H1 (cell line): ENCODE data around the gene CBL. TPM values are rescaled to one million over a fixed set of nuclear protein-coding genes. Genes with fewer than 3 reads are reported as not detected.

Experiments
- CTCF ChIA-PET: fragments of 300-600 bp; sonication (Branson Sonifier 250); formaldehyde crosslinking; loops from one replicate; lab custom pipeline; 2021; ENCODE audit not compliant: partially characterized antibody; lab: Charles Lee
- POLR2A ChIA-PET: fragments of 300-600 bp; sonication (Branson Sonifier 250); formaldehyde crosslinking; loops from one replicate; lab custom pipeline; 2021; ENCODE audit warnings: inconsistent platforms; ENCODE audit not compliant: partially characterized antibody; lab: Charles Lee
- DNase-seq, 2 experiments: peaks; one replicate each; pipeline versions ENCODE4 v3.0.0 to v3.0.0-alpha.2; 2010 to 2022; ENCODE audit warnings: low spot score in 2 of 2, low read depth in 1 of 2, mixed read lengths in 1 of 2
- FAIRE-seq: peaks from 2 replicates; lab custom pipeline; 2011; peaks lifted over from hg19 to GRCh38; lab: Jason Lieb, UNC
- H2AFZ ChIP-seq: 2 replicates; pipeline ENCODE4 v1.8.1; 2012; ENCODE audit warnings: low read length, inconsistent platforms
- H2AK5ac ChIP-seq: 2 replicates; pipeline ENCODE4 v1.6.1; 2013; ENCODE audit warnings: low read depth, low read length
- H2BK120ac ChIP-seq: replicated peaks from 2 replicates; pipeline ENCODE3; 2013; ENCODE audit warnings: low read depth, low read length, inconsistent platforms
- H2BK12ac ChIP-seq: 2 replicates; pipeline ENCODE4 v1.6.1; 2013; ENCODE audit warnings: low read depth, low read length
- H2BK15ac ChIP-seq: 2 replicates; pipeline ENCODE4 v1.6.1; 2013; ENCODE audit warnings: low read length
- H2BK20ac ChIP-seq: 2 replicates; pipeline ENCODE4 v1.6.1; 2013; ENCODE audit warnings: low read length
- H2BK5ac ChIP-seq: 2 replicates; pipeline ENCODE4 v1.6.1; 2013; ENCODE audit warnings: low read depth, low read length
- H3K14ac ChIP-seq: 2 replicates; pipeline ENCODE4 v1.6.1; 2013; ENCODE audit warnings: inconsistent platforms; ENCODE audit not compliant: insufficient read length
- H3K18ac ChIP-seq: 2 replicates; pipeline ENCODE4 v1.6.1; 2013; ENCODE audit warnings: low read length; ENCODE audit errors: extremely low read depth
- H3K23ac ChIP-seq: 2 replicates; pipeline ENCODE4 v1.6.1; 2013; ENCODE audit warnings: inconsistent platforms; ENCODE audit not compliant: insufficient read length
- H3K23me2 ChIP-seq: 2 replicates; pipeline ENCODE4 v1.6.1; 2013; ENCODE audit warnings: low read depth, low read length
- H3K27ac ChIP-seq: 2 replicates; pipeline ENCODE4 v1.6.1; 2011; ENCODE audit warnings: low read depth, low read length, inconsistent platforms
- H3K27me3 ChIP-seq, 4 experiments: replicated peaks in 1 of 4; 1 replicate in 1 of 4; 2 replicates in 3 of 4; pipeline versions ENCODE4 v1.6.1 to v1.8.1; 2011 to 2013; ENCODE audit warnings: low read length in 3 of 4, mild to moderate bottlenecking in 3 of 4, inconsistent platforms in 2 of 4, mixed read lengths in 2 of 4, moderate library complexity in 1 of 4; ENCODE audit not compliant: control insufficient read depth in 3 of 4, insufficient read depth in 3 of 4; ENCODE audit errors: extremely low read depth in 1 of 4
- H3K36me3 ChIP-seq, 4 experiments: 2 replicates each; pipeline versions ENCODE4 v1.6.1 to v1.8.1; 2011 to 2013; ENCODE audit warnings: mild to moderate bottlenecking in 4 of 4, low read length in 3 of 4, moderate library complexity in 2 of 4, control low read depth in 1 of 4, inconsistent platforms in 1 of 4; ENCODE audit not compliant: insufficient read depth in 4 of 4, control insufficient read depth in 2 of 4
- H3K4ac ChIP-seq: replicated peaks from 2 replicates; pipeline ENCODE3; 2013; ENCODE audit warnings: low read length, low read depth, mixed read lengths, inconsistent platforms; ENCODE audit not compliant: insufficient read length
- H3K4me1 ChIP-seq, 4 experiments: replicated peaks in 1 of 4; 1 replicate in 1 of 4; 2 replicates in 3 of 4; pipeline versions ENCODE4 v1.6.1 to v1.8.1; 2011 to 2013; ENCODE audit warnings: low read length in 3 of 4, inconsistent platforms in 2 of 4, mixed read lengths in 1 of 4; ENCODE audit not compliant: insufficient read depth in 4 of 4, control insufficient read depth in 3 of 4
- H3K4me2 ChIP-seq, 2 experiments: 2 replicates each; pipeline versions ENCODE4 v1.6.1 to v1.8.1; 2011 to 2013; ENCODE audit warnings: low read depth in 2 of 2, low read length in 2 of 2, control low read depth in 1 of 2, inconsistent platforms in 1 of 2, mild to moderate bottlenecking in 1 of 2; ENCODE audit not compliant: insufficient read depth in 1 of 2
- H3K4me3 ChIP-seq, 4 experiments: fragments of 200-600, 300-600 bp in 1 of 4; sonication (generic), shearing (Covaris generic), sonication (Bioruptor Twin) in 1 of 4; 2 replicates each; pipeline versions ENCODE4 v1.5.1 to v1.8.1; 2011 to 2016; ENCODE audit warnings: low read length in 4 of 4, low read depth in 3 of 4, control low read depth in 2 of 4, inconsistent platforms in 2 of 4, mild to moderate bottlenecking in 2 of 4, mixed read lengths in 1 of 4, moderate library complexity in 1 of 4; ENCODE audit not compliant: insufficient read depth in 2 of 4; ENCODE audit errors: extremely low read depth in 1 of 4
- H3K56ac ChIP-seq: replicated peaks from 2 replicates; pipeline ENCODE3; 2013; ENCODE audit warnings: low read depth, mild to moderate bottlenecking, mixed read lengths, low read length, inconsistent platforms; ENCODE audit not compliant: insufficient read length
- H3K79me1 ChIP-seq: 2 replicates; pipeline ENCODE4 v1.6.1; 2013; ENCODE audit warnings: low read depth, low read length, control low read depth
- H3K79me2 ChIP-seq, 2 experiments: 2 replicates each; pipeline versions ENCODE4 v1.6.1 to v1.8.1; 2012 to 2013; ENCODE audit warnings: low read length in 2 of 2, mild to moderate bottlenecking in 2 of 2, inconsistent platforms in 1 of 2; ENCODE audit not compliant: insufficient read depth in 2 of 2, control insufficient read depth in 1 of 2
- H3K9ac ChIP-seq, 4 experiments: replicated peaks in 1 of 4; 1 replicate in 1 of 4; 2 replicates in 3 of 4; pipeline versions ENCODE4 v1.6.1 to v1.8.1; 2011 to 2013; ENCODE audit warnings: low read depth in 3 of 4, low read length in 3 of 4, control low read depth in 2 of 4, mild to moderate bottlenecking in 2 of 4, moderate library complexity in 2 of 4, inconsistent platforms in 1 of 4; ENCODE audit errors: extremely low read depth in 1 of 4
- H3K9me3 ChIP-seq, 2 experiments: 2 replicates each; pipeline versions ENCODE4 v1.6.1 to v1.8.1; 2012 to 2013; ENCODE audit warnings: mild to moderate bottlenecking in 2 of 2, moderate library complexity in 2 of 2, control low read depth in 1 of 2, inconsistent platforms in 1 of 2, low read depth in 1 of 2, low read length in 1 of 2, mixed read lengths in 1 of 2; ENCODE audit not compliant: insufficient read depth in 2 of 2
- H4K20me1 ChIP-seq, 2 experiments: replicated peaks in 1 of 2; 2 replicates each; pipeline versions ENCODE3 to v1.8.1; 2011 to 2013; ENCODE audit warnings: inconsistent platforms in 2 of 2, low read length in 2 of 2, mild to moderate bottlenecking in 1 of 2; ENCODE audit not compliant: insufficient read depth in 2 of 2, control insufficient read depth in 1 of 2
- H4K5ac ChIP-seq: 2 replicates; pipeline ENCODE4 v1.6.1; 2013; ENCODE audit warnings: low read length, low read depth, mixed read lengths, inconsistent platforms; ENCODE audit not compliant: insufficient read length
- H4K8ac ChIP-seq: 2 replicates; pipeline ENCODE4 v1.8.0; 2013; ENCODE audit warnings: mild to moderate bottlenecking, moderate library complexity, low read length, inconsistent platforms; ENCODE audit not compliant: insufficient read depth; ENCODE audit errors: extremely low read depth
- H4K91ac ChIP-seq: replicated peaks from 2 replicates; pipeline ENCODE3; 2013; ENCODE audit warnings: low read length, mixed read lengths, inconsistent platforms; ENCODE audit not compliant: insufficient read length
- CHD1 ChIP-seq: IDR thresholded peaks from 2 replicates; pipeline ENCODE4 v1.6.1; 2012; ENCODE audit warnings: low read depth, low read length, improper control_type of control experiment
- CTCF ChIP-seq, 3 experiments: IDR thresholded peaks; 1 replicate in 2 of 3; 2 replicates in 1 of 3; pipeline versions ENCODE4 v1.5.1 to v1.6.1; 2011; ENCODE audit warnings: low read length in 3 of 3, mild to moderate bottlenecking in 3 of 3, inconsistent platforms in 2 of 3, low read depth in 1 of 3, moderate library complexity in 1 of 3; ENCODE audit not compliant: insufficient read depth in 1 of 3; ENCODE audit errors: control extremely low read depth in 1 of 3
- EGR1 ChIP-seq: IDR thresholded peaks from 2 replicates; pipeline ENCODE4 v1.6.1; 2011; ENCODE audit warnings: low read depth, low read length, borderline replicate concordance
- EZH2 ChIP-seq: fragments of 200-600 bp; sonication (generic); IDR thresholded peaks from 2 replicates; pipeline ENCODE4 v1.7.1; 2012; ENCODE audit warnings: low read depth, mild to moderate bottlenecking, moderate library complexity, low read length, inconsistent platforms; ENCODE audit not compliant: severe bottlenecking
- NRF1 ChIP-seq: IDR thresholded peaks from 2 replicates; pipeline ENCODE4 v1.6.1; 2011; ENCODE audit warnings: mild to moderate bottlenecking, low read depth, low read length, improper control_type of control experiment
- POLR2AphosphoS5 ChIP-seq: IDR thresholded peaks from 2 replicates; pipeline ENCODE4 v1.6.1; 2011; ENCODE audit warnings: low read depth, low read length
- POU5F1 ChIP-seq: IDR thresholded peaks from 2 replicates; pipeline ENCODE4 v1.6.1; 2011; ENCODE audit warnings: low read depth, mild to moderate bottlenecking, low read length, moderate library complexity
- RBBP5 ChIP-seq: IDR thresholded peaks from 2 replicates; pipeline ENCODE4 v1.7.1; 2012; ENCODE audit warnings: low read depth, mild to moderate bottlenecking, inconsistent platforms, low read length, moderate library complexity, borderline replicate concordance
- RNF2 ChIP-seq: fragments of 200-900, 300-1000 bp; sonication (generic); IDR thresholded peaks from 2 replicates; pipeline ENCODE4 v1.7.1; 2016; ENCODE audit warnings: borderline replicate concordance, low read depth, mild to moderate bottlenecking, antibody characterized with exemption, low read length; ENCODE audit not compliant: poor library complexity, severe bottlenecking; ENCODE audit errors: missing control alignments
- SIN3A ChIP-seq, 2 experiments: IDR thresholded peaks in 1 of 2; conservative IDR thresholded peaks in 1 of 2; 2 replicates each; pipeline ENCODE4 v1.6.1; 2011 to 2012; ENCODE audit warnings: low read length in 2 of 2, improper control_type of control experiment in 1 of 2, low read depth in 1 of 2, mild to moderate bottlenecking in 1 of 2
- TAF1 ChIP-seq: IDR thresholded peaks from 2 replicates; pipeline ENCODE4 v1.6.1; 2011; ENCODE audit warnings: mild to moderate bottlenecking, low read depth, low read length
- TBP ChIP-seq: IDR thresholded peaks from 2 replicates; pipeline ENCODE4 v1.6.1; 2011; ENCODE audit warnings: low read depth, low read length, improper control_type of control experiment
- polyA plus RNA-seq, 7 experiments: library from polyadenylated mRNA; depleted of rRNA in 3 of 7; stranded (reverse) in 5 of 7; unstranded in 2 of 7; fragments of >200 nt in 5 of 7; fragments of 200-250 nt in 2 of 7; gene quantifications; 1 replicate in 5 of 7; 2 replicates in 1 of 7; 4 replicates in 1 of 7; pipeline versions ENCODE4 v1.2.1 to v1.2.3, GENCODE V29; 2011 to 2013; ENCODE audit warnings: missing spikeins in 2 of 7, mixed read lengths in 2 of 7
- total RNA-seq: library from RNA; stranded (reverse); fragmentation: NEBNext Ultra II Directional; extraction: Animal tissue kit (Norgen Biotek cat#: 25700); gene quantifications from 2 replicates; pipeline ENCODE4 v1.2.1, GENCODE V29; 2021

Gene CBL
- total and polyA plus RNA-seq, 2 of the 8 experiments (the other 6 are each of a cell fraction or from before 2014, with no cell fraction given): 23.1 to 57.8 TPM

- DNase-seq (no peak), FAIRE-seq (no peak)
- no peak overlapping the region for H3K9ac ChIP-seq
- no peak overlapping the region for H3K4ac ChIP-seq
- no peaks in the 10 kb centered on the region for H3K9me3 ChIP-seq
- H2BK12ac ChIP-seq: no peak overlapping the region
- no peaks in the 10 kb centered on the region for H3K4me1 ChIP-seq
- H3K36me3 ChIP-seq: peaks cover 0 to 10% (median 5%) of the 10 kb centered on the region in 4 experiments; a peak in 3 of 8 replicates
- H4K5ac ChIP-seq: no peak overlapping the region
- no peak overlapping the region for H3K14ac ChIP-seq
- no peak overlapping the region for H4K8ac ChIP-seq
- peaks cover 1% of the 10 kb centered on the region; the same call in 1 of the 2 replicates for H3K23me2 ChIP-seq
- peaks cover 3 to 81% of the 10 kb centered on the region in 2 experiments; a peak in 2 of 4 replicates for H3K79me2 ChIP-seq
- H3K27ac ChIP-seq: no peak overlapping the region
- H3K18ac ChIP-seq: no peak overlapping the region
- no peaks in the 10 kb centered on the region; the same call in 1 of the 2 replicates for H3K79me1 ChIP-seq
- TF ChIP-seq TAF1 (no peak), NRF1 (no peak), EGR1 (no peak), EZH2 (no peak), SIN3A (conservative IDR thresholded peaks at IDR 0.05 in 1 of 2, IDR thresholded peaks at IDR 0.05 in 1 of 2; ENCODE audit: low read depth in 1 of 2, low read length in 2 of 2) (no peak), CHD1 (no peak), RNF2 (no peak), RBBP5 (no peak), POLR2AphosphoS5 (no peak), POU5F1 (no peak), TBP (no peak), CTCF (IDR thresholded peaks at IDR 0.05; ENCODE audit: control extremely low read depth in 1 of 3, insufficient read depth in 1 of 3, low read depth in 1 of 3, low read length in 3 of 3) (no peak)
- no peak overlapping the region for H2AK5ac ChIP-seq
- no peak overlapping the region for H3K4me2 ChIP-seq
- no peak overlapping the region for H3K56ac ChIP-seq
- no peak overlapping the region for H3K4me3 ChIP-seq
- H3K23ac ChIP-seq: no peak overlapping the region
- no peak overlapping the region for H2BK20ac ChIP-seq
- no peaks in the 10 kb centered on the region for H3K27me3 ChIP-seq
- H4K20me1 ChIP-seq: no peaks in the 10 kb centered on the region
- H2BK5ac ChIP-seq: no peak overlapping the region
- H4K91ac ChIP-seq: no peak overlapping the region
- CTCF ChIA-PET: interaction anchor here (0.7 kb wide), 2 partner anchors 27 to 46 kb away, joined by 3 to 4 read pairs; no protein-coding TSS in a partner anchor
- no peak overlapping the region for H2BK15ac ChIP-seq
- no peak overlapping the region for H2AFZ ChIP-seq
- POLR2A ChIA-PET: no interaction called here
- no peak overlapping the region for H2BK120ac ChIP-seq
These were observed 30.4 kb downstream of the CBL start for GRCh38 chr11:119236490-119236889.
